Uterus (tissue), 2 donors: Measurements from ENCODE around the gene COL13A1.

Experiments used
- CTCF ChIP-seq, 4 experiments: fragments of 200-600 bp in 2 of 4; fragments of 450-650 bp in 2 of 4; sonication (generic) in 2 of 4; IDR thresholded peaks; one replicate each; pipeline ENCODE4 v1.5.1; 2016 to 2019; ENCODE audit warnings: antibody characterized with exemption in 4 of 4, mild to moderate bottlenecking in 2 of 4, moderate library complexity in 1 of 4
- POLR2A ChIP-seq, 2 donors: fragments of 450-650 bp; IDR thresholded peaks; one replicate each; pipeline ENCODE4 v1.6.1; 2016; ENCODE audit warnings: antibody characterized with exemption in 2 of 2, mild to moderate bottlenecking in 1 of 2, moderate library complexity in 1 of 2

- TF ChIP-seq CTCF (IDR thresholded peaks at IDR 0.05) (no peak), POLR2A (IDR thresholded peaks at IDR 0.05) (no peak)
Measured at GRCh38 chr10:69908124-69908523, 106.4 kb downstream of the COL13A1 start.
